GM19467 (cell line): Measurements from ENCODE around the gene GPT2.

Experiments
- ATAC-seq: cut with Tn5 transposase; IDR thresholded peaks from one replicate; pipeline ENCODE4 v1.9.1; 2021; ENCODE audit warnings: mild to moderate bottlenecking, moderate library complexity; ENCODE audit not compliant: unreplicated experiment

The GPT2 gene, protein sequence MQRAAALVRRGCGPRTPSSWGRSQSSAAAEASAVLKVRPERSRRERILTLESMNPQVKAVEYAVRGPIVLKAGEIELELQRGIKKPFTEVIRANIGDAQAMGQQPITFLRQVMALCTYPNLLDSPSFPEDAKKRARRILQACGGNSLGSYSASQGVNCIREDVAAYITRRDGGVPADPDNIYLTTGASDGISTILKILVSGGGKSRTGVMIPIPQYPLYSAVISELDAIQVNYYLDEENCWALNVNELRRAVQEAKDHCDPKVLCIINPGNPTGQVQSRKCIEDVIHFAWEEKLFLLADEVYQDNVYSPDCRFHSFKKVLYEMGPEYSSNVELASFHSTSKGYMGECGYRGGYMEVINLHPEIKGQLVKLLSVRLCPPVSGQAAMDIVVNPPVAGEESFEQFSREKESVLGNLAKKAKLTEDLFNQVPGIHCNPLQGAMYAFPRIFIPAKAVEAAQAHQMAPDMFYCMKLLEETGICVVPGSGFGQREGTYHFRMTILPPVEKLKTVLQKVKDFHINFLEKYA

DNA sequence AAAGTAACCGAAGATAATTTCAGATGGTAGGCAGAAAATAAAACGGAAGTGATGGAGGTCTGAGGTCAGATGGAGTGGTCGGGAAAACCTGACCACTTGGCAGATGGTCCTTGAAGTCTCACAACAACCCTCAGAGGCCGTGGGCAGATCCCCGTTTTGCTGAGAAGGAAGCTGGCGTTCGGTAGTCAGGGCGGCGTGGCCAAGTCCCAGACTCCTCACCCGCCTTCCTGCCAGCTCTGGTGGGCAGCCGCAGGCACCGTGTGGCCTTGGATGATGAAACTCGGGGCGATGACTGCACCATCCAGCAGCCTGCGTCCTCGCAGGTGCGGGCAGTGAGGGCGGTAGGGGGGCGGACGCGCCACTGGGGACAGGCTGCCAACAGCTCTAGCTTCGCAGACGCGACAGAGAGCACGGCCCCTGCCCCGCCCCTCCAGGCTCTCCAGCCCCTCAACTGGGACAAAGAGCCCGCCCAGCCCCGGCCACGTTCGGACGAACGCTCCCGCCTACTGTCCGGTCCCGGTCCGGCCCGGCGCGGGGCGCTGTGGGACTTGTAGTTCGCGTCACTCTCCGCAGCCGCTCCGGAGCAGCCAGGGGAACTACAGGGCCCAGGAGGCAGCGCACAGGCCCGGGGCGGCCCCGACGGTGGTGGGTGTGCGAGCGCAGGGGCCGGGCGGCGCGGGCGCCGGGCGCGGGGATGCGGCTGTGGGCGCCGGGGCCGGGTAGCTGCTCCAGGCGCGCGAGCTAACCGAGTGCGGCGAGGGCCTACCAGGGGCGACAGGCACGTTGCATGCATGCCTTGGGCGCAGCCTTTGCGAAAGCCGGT, at the start of gene GPT2:
Gene GPT2, plus strand, starts transcription at position 673 of the 823 bp plus-strand sequence. CDS start 354 bp downstream, outside the sequence.
- peak; percentile 98 for ATAC-seq

DNA sequence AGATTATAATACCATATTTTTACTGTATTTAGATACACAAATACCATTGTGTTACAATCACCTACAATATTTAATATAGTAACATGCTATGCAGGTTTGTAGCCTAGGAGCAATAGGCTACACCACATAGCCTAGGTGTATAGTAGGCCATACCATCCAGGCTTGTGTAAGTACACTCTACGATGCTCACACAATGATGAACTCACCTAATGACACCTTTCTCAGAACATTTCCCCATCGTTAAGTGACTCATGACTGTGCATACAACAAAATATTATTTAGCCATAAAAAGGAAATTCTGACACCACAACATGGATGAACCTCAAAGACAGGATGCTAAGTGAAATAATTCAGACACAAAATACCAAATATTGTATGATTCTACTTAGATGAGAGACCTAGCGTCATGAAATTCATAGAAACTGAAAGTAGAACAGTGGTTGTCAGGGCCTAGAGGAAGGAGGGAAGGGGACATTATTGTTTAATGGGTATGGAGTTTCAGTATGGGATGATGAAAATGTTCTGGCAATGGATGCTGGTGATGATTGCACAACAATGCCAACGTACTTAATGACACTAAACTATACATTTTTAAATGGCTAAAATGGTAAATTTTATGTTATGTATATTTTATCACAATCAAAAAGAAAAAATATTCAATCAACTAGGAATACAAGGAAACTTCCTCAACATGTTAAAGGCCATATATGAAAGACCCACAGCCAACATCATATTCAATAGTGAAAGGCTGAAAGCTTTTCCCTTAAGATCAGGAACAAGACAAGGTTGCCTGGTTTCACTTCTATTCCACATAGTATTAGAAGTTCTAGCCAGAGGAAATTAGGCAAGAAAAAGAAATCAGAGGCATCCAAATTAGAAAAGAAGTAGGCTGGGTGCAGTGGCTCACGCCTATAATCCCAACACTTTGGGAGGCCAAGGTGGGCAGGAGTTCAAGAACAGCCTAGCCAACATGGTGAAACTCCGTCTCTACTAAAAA, 47.3 kb upstream of the GPT2 start:
- ATAC-seq = no peak

DNA sequence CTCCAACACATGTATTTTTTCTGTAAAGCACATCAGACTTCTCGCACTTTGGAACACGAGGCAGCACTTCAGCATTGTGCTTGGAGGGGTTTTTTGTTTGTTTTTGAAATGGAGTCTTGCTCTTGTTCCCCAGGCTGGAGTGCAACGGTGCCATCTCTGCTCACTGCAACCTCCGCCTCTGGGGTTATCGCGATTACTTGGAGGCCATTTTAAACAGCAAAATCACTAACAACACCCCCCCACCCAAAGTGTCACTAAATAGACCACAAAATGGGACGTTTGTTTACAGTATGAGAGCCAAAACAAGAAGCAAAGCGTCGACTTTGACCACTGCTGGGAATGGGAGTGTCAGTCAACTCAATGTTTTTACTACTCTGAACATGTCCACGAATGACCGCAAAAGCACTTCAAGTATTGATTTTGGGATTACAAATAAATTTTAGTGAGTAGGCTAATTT, 44.1 kb upstream of the GPT2 start:
- no peak for ATAC-seq

DNA sequence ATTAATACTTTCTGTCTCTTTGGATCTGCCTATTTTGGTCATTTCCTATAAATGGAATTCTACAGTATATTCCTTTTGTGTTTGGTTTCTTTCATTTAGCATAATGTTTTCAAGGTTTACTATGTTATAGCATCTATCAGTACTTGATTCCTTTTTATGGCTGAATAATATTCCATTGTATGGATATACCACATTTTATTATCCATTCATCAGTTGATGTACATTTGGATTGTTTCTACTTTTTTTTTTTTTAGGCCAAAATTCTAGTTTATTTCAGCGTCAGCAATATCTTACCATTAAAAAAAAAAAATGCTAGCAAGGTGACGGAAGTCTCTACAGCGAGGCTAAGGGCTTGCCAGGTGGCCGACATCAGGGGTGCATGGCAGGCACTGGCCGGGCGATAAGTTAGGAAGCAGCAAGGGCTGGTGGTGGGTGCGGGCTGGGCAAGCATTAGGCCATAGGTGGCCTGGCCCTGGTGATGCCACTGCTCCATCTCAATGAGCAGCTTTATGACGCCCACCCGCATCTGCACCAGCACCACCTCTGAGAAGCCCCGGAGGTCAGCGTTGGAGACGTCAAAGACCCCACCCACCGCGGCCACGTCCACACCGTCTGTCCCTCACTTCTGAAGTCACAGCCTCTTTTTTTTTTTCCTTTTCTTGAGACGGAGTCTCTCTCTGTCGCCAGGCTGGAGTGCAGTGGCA, 41.8 kb upstream of the GPT2 start:
- ATAC-seq = no peak

DNA sequence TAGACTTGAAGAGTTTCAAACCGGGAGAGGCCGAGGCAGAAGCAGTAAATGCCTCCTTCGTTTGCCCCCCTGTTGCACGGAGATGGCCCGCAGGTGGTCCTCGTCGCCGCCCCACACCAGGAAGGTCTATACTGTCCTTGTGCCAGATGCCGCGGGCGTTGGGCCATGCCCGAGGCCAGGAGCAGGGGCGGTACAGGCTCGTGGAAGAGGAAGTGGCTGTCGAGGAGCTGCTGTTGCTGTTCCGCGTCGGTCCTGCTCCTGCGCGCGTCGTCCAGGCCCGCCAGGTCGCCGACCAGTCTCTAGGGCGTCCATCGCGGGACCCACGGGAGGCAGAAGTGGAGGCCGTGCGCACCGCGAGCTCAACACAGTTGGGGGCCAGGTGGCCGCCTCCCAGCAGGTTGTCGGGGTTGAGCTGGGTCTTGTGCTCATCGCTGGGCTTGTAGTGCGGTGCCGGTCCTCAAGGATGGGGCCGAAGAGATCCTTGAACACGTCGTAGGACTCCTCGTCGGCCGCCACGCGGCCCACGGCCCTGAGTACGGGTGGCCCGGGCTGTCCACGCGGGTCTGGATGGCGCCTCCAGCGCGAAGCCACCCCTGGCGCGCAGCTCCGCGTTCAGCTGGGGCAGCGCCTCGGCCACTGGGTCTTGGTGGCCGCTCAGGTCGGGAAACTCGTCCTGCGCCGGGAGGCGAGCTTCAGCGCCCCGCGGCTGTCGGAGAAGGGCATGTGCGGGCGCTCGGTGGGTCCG, 40.1 kb upstream of the GPT2 start:
- ATAC-seq = no peak

DNA sequence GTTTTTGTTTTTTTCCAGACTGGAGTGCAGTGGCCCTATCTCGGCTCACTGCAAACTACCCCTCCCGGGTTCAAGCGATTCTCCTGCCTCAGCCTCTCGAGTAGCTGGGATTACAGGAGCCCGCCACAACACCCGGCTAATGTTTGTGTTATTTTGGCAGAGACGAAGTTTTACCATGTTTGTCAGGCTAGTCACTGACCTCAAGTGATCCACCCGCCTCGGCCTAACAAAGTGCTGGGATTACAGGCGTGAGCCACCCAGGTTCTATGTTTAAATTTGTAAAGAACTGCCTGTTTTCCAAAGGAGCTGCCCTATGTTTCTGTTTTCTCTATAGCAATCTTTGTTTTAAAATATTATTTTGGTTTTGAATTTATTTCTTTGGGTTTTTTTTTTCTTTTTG, 39.4 kb upstream of the GPT2 start:
- no peak for ATAC-seq

DNA sequence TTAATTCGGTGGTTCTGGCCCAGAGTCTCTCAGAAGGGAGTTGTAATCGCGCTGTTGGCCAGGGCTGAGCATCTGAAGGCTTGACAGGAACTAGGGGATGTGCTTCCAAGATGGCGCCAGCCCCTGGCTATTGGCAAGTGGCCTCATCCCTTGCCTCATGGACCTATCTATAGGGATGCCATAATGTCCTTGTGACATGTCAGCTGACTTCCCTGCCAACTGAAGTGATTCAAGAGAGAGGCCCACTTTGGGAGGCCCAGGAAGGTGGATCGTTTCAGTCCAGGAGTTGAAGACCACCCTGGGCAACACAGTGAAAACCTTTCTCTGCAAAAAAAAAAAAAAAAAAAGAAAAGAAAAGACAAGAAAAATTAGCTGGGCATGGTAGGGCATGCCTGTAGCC, 38.2 kb upstream of the GPT2 start:
- ATAC-seq = no peak

DNA sequence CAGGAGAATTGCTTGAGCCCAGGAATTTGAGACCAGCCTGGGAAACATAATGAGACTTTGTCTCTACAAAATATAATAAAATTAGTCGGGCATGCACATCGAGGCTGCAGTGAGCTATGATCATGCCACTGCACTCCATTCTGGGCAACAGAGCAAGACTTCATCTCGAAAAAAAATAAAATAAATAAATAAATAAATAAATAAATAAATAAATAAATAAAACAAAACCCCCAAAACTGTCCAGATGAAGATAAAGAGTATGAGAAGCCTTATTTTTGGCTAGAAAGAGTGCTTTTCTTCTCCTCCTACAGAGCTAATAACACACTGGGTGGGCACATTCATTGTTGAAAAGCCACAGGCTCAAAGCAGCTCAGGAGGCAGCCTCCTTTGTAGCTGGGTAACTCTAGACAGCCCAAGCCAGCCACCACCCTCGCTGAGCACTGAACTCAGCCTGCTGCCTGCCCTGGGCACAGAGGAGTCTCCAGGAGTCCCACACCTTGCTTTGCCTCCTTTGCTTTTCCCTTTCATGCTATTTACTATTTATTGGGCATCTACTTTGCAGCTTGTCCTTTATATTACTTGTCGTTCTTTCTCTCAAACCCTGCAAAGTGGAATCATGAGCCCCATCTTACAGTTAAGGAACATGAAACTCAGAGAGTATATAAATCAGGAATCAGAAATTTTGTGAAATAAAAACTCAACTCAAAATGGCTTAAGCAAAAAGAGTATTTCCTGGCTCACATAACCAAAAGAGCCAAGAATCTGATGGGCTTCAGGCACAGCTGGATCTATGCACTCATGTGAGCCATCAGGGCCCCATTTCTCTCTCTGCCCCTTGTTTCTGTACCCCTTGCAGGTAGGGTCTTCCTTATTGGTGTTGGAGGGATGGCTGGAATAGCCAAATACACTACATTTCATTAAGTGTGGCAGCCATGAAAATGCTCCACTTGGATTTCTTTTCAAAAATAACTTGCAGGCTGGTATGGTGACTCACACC, 35.1 kb upstream of the GPT2 start:
- no peak for ATAC-seq

DNA sequence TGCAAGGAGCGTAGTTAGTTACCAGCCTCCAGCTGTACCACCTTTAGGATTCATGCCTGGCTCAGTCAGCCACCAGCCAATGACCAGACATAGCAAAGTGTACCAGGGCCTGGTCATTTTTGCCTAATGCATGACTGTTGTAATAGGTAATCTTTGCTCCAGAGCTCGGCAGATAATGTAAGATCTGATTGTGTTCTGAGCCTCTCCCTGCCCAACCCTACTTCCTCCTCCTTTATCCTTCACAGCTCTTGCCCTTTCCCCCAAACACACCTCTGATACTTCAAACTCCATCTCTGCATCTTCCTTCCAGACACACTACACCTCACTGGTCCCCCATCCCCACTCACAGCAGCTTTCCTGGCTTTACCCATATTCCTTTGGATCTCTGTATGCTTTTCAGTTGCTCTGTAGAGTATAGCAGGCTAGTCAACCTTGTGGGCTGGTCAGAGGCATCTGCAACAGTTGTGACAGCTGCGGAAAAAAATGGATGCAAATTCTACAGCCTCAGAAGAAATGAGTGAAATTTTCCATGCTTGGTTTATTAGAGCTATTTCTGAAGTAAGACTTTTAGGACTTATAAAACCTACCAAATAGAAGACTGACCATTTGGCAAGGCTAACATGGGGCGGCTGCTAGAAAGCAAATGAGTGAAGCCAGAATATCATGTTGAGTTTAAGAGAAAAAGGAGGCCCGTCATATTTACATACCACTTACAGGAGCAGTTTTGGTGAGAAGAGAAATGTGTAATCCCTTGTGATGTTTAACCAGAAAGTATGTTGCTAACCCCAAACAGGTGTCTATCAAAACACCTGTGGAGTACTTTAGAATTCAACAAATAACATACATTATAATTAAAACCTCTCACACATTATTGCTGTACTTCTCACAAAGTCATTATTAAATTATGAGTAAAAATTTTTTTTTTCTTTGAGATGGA, 33.3 kb upstream of the GPT2 start:
- ATAC-seq = no peak

DNA sequence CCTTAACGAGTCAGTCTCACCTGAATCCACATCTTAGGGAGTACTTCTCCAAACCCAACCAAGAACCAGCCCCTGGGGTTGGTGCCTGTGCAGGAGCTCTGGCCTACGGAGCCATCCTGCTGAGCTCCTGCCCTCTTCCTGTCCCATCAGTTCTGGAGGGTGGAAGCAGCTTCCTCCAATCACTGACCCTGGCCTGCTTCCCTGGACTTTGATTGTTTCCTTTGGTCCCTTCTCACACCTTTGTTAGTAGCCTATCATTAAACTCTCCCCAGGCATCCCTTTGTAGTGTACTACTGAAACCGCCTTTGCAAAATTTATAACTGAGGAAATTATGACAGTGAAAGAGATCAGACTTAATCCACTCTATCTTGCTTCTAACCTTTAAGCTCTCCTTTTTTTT, 32.0 kb upstream of the GPT2 start:
- ATAC-seq = no peak

DNA sequence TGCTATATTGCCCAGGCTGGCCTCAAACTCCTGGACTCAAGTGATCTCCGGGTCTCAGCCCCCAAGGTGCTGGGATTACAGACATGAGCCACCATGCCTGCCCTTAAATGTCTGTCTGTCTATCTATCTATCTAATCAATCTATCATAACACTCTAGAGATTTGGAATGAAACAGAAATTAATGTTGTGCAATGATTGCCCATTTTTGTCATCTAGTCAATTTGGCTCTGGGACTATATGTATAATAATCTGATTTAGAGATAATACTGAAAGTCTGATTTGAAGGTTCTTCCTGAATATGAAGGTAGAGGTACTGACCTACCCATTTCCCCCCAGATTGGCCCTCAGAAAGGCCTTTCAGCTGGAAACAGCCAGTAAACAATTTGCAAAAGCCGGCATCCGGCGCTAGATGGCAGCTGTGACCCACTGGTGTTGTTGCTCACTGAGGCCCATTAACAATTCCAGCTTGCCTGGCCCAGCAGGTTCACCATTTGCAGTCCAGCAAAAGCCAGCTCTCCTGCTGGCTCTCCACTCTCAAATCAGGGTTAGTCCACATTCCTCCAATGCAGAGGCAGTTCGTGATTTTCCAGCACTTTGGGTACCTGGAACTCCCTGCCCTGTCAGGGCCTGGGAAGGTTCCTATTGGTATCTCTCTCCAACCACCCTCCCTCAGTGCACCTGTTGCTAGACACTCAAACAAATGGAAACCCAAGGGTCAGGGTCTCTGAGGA, 30.3 kb upstream of the GPT2 start:
- ATAC-seq = no peak

DNA sequence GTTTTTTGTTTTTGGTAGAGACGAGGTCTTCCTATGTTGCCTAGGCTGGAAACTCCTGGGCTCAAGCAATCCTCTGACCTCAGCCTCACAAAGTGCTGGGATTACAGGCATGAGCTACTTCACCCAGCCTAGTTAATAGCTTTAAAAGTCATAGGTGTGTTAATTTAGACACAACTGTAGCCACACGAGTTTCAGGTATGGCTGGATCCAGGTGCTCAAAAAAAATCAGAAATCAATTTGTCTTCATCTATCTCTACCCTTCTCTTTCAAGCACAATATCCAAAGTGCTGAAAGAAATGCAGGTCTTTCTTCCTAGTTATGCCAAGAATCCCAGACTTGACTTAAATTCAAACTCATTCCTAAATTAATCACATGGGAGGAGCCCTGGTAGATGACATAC, 29.3 kb upstream of the GPT2 start:
- ATAC-seq = no peak

DNA sequence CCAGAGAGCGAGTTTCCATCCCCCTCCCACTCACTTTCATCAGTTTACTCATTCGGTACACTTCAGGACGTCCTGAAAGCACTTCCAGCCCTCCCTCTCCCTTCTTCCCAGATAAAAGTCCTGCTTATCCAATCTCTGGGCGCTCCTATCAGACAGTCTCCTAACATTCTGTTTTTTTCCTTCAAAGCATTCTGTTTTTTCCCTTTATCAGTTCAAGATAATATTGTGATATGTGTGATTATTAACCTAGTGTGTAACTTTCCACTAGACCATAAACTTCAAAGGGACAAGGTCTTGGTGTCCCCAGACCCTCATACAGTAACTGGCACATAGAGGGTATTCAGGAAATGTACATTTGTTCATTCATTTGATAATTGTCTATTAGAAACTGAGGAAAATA, 28.8 kb upstream of the GPT2 start:
- ATAC-seq = no peak

DNA sequence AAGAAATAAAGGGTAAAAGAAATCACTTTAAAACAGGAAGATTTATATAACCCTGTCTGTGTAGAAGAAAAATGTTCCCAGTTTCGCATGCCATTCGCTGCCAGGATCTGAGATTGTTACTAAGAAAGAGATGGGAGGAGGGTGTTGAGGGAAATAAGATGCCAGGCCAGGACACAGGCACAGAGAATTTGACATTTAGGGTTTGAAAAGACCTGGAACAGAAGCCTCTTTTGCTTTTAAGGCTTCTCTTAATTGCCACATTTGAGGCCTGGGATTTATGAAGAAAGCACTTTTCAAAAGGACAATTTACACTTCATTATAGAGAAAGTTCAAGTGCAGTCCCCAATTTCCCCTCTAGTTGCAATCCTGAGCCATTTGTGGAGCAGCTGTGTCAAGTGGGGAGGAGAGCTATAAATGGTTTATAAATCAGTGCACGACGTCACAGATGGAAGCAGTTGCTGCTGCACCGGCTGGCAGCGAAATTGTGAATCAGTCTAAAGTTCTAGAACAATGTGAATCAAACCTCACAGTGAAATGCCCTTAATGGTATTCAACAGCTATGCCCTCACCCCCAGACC, 26.7 kb upstream of the GPT2 start:
- no peak for ATAC-seq

DNA sequence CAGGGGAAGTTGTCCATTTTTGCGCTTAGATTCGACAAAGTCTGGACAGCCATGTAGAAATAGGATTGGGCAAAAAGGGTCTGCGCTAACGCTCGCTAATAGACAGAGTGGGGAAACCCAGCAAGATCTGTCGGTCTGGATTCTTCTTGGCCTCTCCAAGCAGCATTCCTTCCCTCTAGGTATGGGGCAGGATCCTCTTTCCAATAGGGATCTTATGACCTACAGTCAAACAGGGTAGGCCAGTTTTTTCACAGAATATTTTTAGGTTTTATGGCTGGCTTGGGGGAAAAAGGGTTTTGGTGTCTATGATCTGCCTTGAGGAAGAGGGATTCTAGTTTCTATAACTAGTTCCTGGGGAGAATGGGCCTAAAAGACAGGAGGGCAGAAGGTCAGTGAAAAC, 26.0 kb upstream of the GPT2 start:
- ATAC-seq = no peak

DNA sequence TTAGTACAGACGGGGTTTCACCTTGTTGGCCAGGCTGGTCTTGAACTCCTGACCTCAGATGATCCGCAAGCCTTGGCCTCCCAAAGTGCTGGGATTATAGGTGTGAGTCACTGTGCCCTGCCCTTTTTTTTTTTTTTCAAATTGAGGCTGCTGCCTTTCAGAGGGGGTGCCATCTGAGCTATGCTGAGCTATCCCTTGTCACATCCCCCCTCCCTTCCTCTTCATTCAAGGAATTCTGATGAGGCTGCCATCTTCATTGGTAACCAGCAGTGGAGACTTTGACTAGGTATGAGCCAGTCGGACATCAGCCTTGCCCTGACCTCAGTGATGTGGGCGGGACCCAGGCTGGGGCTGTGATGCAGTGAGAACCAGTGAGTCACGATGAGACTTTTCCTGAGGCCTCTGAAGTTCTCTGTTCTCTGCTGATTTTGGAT, 24.4 kb upstream of the GPT2 start:
- no peak for ATAC-seq
